K562 treated with DMSO at 1 percent for 4 hours (cell line): Measurements from ENCODE around the gene ZWILCH. TPM values are rescaled to one million over a fixed set of nuclear protein-coding genes. Genes with fewer than 3 reads are reported as not detected.

Experiments used
- total RNA-seq: library from RNA; unstranded; fragments of 300-600 nt; gene quantifications from 2 replicates; pipeline ENCODE4 v1.2.3, GENCODE V29; 2022; ENCODE audit not compliant: insufficient read depth

Gene ZWILCH
- 20.5 and 23.5 TPM in 2 replicates for total RNA-seq

GRCh38 chr15:66504563-66505429 is at the start of gene ZWILCH, which contains the start of gene RPL4:
Gene ZWILCH, plus strand, starts transcription at chr15:66505326. Its CDS starts 13 bp downstream, at chr15:66505339.
Gene RPL4, minus strand, starts transcription at chr15:66504855. Its CDS starts 65 bp downstream, at chr15:66504790.

GRCh38 chr15:66497502-66498455 is 7.3 kb upstream of the ZWILCH start, which contains the start of gene SNAPC5:
Gene SNAPC5, minus strand, starts transcription at chr15:66497762. Its CDS starts 31 bp downstream, at chr15:66497731.

GRCh38 chr15:66565741-66566144 is 60.6 kb downstream of the ZWILCH start, which contains the start of gene LCTL:
Gene LCTL, minus strand, starts transcription at chr15:66565998. Its CDS starts 633 bp downstream, at chr15:66565365.

Other genes with a start within 250 kb of the ZWILCH start
- gene DIS3L, start 211.8 kb upstream of the ZWILCH start, total RNA-seq, result 12.1 and 19.4 TPM in 2 replicates
- 8.1 and 12.1 TPM in 2 replicates for gene TIPIN, start 148.6 kb upstream of the ZWILCH start, total RNA-seq
- 50.5 and 53.6 TPM in 2 replicates for gene MAP2K1, start 118.4 kb upstream of the ZWILCH start, total RNA-seq
- 32.1 and 35.8 TPM in 2 replicates for gene SNAPC5, start 7.6 kb upstream of the ZWILCH start, total RNA-seq
- 4,759 and 5,204 TPM in 2 replicates for gene RPL4, start 471 bp upstream of the ZWILCH start, total RNA-seq
- 0.23 TPM in 1 of 2 replicates, not detected in the other for gene LCTL, start 60.7 kb downstream of the ZWILCH start, total RNA-seq
- 15.4 and 16.3 TPM in 2 replicates for gene SMAD6, start 196.9 kb downstream of the ZWILCH start, total RNA-seq